SKM-1 (cell line): ENCODE data around the gene OR13J1.
"Not testable (repeated sequence)": the region's sequence is repeated elsewhere in the genome, so short reads cannot be mapped to it uniquely, and the experiment has no call there.

Experiments
- DNase-seq: peaks from one replicate; lab custom pipeline; 2025; ENCODE audit not compliant: unreplicated experiment; lab: John Stamatoyannopoulos, UW

Gene OR13J1, protein sequence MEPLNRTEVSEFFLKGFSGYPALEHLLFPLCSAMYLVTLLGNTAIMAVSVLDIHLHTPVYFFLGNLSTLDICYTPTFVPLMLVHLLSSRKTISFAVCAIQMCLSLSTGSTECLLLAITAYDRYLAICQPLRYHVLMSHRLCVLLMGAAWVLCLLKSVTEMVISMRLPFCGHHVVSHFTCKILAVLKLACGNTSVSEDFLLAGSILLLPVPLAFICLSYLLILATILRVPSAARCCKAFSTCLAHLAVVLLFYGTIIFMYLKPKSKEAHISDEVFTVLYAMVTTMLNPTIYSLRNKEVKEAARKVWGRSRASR

DNA sequence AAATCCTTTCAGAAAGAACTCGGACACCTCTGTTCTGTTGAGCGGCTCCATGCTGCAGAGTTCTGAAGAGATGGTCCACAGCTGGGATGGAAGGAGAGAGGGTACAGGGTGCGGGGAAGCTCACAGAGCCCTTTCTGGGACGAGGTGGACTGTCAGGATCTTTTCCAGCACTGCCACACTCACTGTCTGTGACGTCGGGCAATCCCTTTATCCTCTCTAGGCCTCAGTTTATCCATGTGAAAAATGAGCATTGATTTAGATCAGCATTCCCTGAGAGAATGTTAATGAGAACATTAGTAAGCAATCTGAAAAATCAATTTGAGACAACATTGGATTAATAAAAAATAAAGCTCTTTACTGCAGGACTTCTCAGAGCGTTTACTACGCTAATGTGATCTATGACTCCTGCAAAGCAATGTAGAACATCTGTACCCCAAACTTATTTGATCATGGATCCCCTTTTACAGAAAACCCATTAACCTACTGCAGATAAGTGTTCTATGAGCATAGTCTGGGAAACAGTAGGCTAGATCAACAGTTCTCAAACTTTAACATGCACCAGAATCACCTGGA, at the start of gene OR13J1:
TSS of gene OR13J1 (minus strand) at position 51 of the 573 bp plus-strand sequence. CDS start at position 51, 0 bp downstream.
- DNase-seq, result no peak

DNA sequence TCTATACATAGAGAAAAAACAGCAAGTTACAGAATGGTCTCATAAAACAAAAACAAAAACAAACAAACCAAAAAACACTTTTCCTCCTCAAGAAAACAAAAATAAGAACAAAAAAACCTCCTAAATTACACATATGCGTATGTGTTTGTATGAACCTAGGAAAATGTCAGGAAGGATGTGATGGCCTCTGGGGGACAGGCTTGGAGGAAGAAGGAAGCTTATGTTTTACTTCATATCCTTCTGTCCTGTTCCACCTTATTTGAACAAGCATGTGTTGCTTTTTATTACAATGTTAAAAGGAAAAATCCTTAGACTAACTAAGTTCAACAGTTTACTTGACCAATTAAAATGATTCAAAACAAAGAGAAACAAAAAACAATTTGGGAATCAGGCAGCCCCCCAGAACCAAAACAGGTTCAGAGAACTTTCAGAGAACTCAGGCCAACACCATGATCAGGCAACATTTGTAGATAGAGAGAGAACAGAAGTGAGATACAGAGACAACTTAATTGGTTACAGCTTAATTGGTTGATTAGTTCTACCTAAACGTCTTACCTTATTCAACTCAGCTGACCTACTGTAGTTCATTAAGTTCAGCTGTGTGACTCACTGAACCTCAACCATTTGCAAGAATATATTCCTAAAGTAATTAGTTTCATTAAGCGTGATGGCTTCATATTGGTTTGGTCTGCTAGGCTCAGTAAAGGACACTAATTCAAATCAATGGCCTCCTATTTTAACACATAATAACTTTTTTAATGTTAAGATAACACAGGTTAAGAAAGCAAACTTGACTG, 49.2 kb upstream of the OR13J1 start:
- no peak for DNase-seq

DNA sequence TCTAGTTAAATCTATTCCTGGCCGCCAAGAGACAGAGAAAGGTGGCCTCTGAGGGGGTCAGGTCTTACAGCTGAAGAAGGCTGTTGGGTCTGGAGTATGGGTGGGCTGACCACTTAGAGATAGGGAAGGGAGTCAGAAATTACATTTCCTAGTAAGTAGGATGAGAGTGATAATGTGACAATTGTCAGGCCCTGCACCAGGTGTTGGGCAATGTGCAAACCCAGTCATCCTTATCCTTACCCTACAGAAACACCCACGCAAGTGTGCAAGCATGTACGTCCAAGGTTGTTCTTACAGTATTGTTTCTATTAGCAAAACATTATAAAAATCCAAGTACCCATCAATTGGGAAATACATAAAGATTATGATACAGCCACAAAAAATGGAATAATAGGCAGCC, 48.6 kb upstream of the OR13J1 start:
- DNase-seq, result no peak

DNA sequence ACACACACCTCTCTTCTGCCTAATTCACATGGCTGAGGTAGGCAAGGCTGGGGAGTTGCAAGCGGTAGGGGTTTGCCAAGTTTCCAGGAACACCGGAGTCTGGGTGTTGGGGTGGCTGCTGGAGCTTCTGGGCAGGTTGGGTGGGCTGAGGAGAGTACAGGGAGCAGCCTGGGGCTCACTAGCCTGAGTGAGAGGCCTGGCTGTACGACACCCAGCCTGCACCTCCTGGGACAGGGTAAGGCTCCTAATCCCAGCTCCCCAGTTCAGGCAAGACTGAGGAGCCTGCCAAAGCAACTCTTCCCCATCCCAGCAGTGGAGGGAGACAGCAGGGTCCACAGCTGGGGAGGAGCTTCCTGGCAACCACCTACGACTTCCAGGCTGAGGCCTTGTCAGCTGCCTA, 47.1 kb upstream of the OR13J1 start:
- DNase-seq, result no peak

DNA sequence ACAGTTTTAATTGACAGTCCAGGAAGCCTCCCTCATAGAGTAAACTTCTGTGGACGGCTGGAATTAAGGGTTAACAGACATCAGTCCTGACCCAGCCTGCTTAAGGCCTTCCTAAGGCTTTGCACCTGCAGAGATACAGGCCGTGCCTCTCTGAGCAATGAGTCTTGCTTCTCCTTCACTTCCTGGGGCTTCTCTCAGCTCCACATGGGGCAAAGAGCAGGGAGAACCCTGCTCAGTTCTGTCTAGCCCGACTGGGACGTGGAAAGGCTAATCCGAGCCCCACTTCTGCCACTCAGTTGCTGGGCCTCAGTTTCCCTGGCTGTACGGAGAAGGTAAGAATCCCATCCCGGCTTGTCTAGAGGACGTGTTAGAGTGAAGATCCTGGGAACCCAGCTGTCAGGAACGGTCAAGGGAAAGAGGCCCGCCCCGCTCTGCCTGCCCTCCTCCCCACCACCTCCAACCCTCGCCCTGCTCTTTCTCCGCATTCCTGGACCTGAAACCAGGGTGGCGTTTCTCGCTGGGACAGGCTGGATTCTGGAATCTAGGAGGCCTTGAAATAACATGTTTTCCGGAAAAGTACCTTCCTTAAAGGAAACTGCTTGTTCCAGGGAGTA, 45.6 kb upstream of the OR13J1 start:
- no peak for DNase-seq

DNA sequence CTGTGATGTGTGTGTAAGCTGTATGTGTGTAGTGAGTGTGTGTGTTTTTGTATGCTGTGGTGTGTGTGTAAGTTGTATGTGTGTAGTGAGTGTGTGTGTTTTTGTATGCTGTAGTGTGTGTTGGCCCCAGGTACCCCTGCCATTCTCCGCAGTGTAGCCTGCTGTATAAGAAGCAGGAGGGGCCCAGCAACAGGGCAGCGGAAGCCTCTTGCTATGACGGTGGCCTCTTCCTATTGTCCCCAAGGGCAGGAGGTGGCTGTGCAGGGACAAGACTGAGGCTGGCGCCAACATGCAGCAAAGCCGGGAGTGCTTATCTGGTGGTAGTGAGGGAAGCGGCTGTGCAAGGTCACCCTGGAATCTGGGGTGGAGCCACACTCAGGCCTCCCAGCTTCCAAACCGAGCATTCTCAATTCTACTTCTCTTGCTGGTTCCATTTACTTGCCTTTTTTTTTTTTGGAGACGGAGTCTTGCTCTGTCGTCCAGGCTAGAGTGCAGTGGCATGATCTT, 44.2 kb upstream of the OR13J1 start:
- DNase-seq, result no peak

DNA sequence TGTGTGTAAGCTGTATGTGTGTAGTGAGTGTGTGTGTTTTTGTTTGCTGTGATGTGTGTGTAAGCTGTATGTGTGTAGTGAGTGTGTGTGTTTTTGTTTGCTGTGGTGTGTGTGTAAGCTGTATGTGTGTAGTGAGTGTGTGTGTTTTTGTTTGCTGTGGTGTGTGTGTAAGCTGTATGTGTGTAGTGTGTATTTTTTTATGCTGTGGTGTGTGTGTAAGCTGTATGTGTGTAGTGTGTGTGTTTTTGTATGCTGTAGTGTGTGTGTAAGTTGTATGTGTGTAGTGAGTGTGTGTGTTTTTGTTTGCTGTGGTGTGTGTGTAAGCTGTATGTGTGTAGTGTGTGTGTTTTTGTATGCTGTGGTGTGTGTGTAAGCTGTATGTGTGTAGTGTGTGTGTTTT, 43.2 kb upstream of the OR13J1 start:
- not testable (repeated sequence) for DNase-seq

DNA sequence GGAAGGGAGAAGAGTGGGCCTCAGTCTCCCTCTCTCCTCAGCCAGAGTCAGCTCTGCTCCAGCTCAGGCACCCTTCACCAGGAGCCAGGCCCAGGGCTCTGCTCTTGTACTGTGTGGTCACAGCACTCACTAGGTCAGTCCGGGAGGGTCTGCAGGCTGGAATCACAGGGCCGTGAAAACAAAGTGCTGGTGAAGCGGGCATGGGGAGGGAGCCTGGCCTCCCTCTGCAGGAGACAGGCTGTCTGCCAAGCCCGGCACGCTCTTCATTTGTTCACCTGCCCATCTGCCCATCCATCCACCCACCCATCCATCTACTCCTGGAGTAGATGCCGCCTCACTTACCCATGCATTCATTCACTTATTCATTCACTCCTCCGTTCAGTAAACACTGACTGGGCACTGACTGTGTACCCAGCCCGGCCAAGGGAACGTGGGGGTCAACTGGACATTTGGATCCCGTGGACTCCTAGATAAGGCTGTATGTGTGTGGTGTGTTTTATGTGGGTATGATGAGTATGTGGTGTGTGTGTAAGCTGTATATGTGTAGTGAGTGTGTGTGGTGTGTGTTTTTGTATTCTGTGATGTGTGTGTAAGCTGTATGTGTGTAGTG, 42.7 kb upstream of the OR13J1 start:
- no peak for DNase-seq

DNA sequence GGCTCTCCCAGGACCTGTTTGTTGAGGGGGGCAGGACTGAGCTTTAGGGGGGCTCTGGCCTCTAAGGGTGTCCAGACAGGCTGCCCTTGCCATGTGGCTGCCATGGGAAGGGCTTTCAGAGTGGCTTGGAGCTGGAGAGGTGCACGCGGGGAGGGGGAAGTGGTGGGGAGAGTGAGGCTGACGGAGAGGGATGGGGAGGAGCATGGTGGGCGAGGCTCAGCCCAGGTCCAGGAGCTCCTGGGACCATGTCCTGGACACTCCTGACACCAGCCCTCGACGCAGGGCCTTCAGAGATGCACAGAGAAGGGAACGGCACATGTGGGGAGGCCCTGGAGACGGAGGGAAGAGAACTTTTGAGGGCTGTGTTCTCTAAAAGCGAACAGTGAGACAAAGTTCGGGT, 41.5 kb upstream of the OR13J1 start:
- DNase-seq, result no peak

DNA sequence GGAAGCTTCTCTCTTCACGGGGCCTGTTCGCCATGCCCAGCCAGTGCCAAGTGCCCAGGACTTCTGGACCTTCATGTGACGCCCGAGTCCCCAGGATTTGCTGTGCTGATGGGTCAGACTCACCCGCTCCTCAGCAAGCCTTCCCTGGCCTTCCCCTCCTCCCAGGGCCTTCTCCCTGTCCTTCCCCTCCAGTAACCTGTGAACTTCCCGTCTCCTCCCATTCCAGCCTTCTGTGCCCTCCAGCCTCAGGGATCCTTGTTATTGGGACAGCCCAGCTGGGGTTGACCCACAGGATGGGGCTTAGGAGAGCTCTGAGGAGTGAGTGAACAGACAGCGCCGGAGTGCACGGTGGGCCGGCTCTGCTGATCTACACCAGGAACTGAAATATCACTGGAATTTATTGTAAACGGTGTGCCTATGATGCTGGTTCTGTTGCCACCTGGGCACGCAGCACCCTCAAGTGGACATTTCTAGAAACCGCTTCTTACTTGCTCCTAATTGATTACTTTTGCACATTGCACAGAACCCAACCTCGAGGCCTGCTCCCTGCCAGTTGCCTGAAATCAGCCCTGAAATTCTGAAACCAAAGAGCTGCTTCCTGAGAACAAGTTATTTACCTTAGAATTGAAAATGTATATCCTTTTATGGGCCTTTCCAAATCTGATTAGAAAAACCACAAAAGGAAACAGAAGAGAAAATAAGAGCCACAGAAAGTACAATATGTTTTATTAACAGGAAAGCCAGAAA, 40.6 kb upstream of the OR13J1 start:
- peak; percentile 8 for DNase-seq

DNA sequence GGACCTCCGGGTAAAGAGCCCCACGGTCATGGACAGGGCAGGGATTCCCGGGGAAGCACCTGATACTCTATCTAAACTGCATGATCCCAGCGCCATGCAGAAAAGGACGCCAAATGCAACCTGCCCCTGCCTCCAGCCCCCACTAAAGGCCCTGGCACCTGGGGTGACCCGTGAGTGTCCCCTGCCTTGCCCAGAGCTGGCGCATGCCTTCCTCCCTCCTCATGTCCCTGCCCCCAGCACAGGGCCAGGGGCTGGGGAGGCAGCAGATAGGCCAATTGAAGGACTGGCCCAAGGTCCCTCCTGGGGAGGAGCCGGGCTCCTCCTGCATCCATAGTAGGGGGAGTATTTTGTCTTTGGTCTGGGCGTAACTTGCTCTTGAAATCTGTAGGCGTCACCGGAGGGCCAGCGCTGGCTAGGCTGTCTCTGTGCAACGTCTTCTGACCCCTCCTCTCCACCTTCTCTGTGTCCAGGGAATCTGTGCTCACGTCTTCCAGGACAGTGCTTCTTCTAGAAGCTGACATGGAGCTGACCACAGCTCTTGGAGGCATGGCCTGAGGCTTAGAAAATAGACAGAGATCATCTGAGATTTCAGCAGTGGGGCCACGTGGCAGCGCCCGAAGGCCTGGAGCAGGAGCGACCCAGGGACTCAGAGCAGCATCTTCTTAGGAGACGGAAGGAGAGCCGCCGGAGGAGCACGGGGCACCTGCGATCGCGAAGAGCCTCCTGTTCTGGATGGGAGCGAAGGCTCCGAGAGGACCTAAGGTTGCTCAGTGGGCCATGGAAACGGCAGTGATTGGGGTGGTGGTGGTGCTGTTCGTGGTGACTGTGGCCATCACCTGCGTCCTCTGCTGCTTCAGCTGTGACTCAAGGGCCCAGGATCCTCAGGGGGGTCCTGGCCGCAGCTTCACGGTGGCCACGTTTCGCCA, 39.7 kb upstream of the OR13J1 start:
- DNase-seq, result no peak

DNA sequence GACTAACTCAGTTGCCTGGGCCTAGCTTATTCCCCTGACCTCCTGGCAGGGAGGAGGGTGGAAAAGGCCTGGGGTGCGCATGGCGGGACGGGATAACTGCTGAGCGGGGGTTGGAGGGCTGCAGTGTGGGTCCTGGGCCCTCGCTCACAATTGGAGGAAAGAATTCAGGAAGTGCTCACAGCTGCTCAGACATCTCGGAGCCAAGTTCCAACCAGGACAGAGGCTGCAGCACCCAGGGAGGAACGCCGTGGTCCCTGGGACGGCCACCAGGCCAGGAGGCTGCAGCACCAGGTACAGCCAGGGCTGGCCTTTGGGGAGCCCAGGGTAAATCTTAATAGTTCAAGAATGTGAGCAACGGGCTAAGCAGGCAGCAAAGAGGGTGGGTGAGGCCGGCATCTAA, 39.1 kb upstream of the OR13J1 start, which contains the start of gene SPAAR:
TSS of gene SPAAR (plus strand) at position 217 of the 400 bp plus-strand sequence. CDS start 974 bp downstream, outside the sequence.
- no peak for DNase-seq

DNA sequence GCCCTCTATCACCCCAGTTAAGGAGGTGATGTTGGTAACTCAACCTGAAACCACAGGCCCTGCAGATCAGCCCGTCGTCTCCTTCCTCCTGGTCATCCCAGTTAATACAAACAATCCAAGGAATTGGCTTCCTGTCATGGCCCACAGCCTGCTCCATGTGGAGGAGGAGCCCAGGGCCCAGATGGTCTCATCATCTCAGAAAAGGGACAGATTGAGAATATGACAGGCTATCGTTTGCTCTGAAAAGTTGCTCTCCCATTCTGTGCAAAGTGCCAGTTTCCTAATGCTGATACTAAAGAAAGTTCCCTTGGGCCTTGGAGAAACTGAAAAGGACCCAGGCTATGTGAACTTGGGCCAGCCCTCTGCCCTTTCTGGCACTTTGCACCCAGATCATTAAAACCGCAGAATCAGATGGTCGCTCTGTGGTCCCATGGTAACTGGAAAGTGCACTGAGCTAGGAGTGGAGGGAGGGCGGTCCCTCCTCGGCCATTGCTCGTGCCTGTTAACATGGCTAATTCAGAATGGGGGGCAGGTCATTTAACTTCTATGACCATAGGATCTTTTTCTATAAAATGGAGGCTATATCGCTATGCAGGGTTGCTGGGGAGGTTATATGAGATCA, 38.4 kb upstream of the OR13J1 start:
- no peak for DNase-seq

DNA sequence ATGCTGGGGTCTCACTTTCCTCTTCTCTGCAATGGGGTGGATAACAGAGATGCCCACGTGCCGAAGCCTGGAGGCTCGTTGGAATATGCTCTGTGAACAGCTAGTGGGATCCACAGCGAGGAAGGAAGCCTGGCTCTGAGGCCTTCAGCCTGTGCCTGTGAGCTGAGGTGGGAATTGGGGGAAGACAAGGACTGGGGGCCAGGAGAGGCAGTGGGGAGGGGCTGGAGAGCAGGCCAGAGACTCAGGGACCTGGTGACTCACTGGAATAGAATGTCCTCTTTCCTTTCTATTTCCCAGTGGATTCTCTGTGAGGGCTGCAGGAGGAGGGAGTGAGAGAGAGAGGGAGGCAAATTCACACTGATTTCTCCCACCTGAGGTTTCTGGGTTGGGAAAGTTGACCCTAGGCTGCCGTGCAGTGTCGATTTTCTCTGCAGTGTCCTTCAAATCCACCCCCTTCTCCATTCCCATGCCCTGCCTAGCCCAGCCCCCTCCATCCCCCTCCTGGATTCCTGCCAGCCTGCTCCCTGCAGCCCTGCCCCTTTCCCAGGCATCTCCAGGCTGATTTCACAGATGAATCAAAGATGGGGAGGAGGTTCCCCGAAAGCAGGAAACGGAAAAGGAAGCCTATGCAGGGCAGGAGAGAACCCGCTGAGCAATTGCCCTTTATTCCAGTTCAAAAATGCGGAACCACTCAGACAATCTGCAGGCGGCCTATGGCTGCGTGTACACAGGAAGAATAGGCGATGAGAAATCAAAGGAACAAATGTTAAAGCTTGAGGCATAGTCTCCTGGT, 37.7 kb upstream of the OR13J1 start:
- DNase-seq, result no peak

DNA sequence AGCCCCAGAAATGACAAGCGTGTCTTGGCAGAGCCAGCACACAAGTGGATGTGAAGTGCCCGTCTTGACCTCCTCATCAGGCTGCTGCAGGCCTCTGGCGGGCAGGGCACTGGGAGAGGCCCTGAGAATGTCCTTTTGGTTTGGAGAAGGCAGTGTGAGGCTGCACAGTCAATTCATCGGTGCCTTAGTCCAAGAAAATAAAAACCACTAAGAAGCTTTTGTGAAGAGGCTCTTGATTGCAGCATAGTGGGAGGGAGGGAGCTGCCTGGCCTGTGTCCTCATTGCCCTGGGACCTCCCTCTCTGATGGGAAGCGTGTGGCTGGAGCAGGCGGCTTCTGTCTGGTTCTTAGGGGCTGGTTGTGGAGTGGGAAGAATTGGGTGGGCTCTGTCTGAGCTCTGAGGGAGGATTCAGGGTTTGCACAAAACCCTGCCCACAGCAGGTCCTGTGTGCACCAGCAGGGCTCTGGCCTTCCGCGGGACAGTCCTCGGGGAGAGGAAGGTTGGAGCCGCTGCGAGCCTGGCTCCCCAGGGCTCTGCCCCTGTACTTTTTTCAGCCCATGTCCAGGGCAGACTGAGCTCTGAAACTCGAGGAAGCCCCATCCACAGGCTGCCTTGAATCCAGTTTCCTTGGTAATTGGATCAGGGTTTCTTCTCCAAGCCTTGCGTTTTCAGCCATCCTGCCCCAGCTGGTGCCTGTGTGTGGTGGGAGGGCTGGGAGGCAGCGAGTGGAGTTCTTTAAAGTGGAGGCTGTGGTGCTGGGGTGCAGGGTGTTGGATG, 36.9 kb upstream of the OR13J1 start:
- DNase-seq, result no peak

DNA sequence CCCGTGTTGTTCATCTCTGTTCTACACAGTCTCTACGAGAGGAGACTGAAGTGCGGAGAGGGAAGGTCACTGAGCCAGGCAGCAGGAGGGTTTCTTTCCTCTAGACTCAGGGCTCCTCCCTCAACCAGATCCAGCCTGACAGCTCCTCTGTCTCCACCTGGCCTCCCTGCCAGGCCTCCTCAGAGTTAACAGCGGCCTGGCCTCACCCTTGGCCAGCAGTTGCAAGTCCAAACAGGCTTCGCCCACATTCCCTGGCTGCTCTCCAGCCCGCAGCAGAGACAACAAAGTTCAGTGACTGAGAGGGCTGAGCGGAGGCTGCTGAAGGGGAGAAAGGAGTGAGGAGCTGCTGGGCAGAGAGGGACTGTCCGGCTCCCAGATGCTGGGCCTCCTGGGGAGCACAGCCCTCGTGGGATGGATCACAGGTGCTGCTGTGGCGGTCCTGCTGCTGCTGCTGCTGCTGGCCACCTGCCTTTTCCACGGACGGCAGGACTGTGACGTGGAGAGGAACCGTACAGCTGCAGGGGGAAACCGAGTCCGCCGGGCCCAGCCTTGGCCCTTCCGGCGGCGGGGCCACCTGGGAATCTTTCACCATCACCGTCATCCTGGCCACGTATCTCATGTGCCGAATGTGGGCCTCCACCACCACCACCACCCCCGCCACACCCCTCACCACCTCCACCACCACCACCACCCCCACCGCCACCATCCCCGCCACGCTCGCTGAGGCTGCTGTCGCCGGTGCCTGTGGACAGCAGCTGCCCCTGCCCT, 35.9 kb upstream of the OR13J1 start, which contains the start of gene HRCT1:
TSS of gene HRCT1 (plus strand) at position 291 of the 768 bp plus-strand sequence. CDS start at position 377, 86 bp downstream.
- no peak for DNase-seq
